GM19397 (cell line): ENCODE data around the gene APBA2.
"Not testable (repeated sequence)": the region's sequence is repeated elsewhere in the genome, so short reads cannot be mapped to it uniquely, and the experiment has no call there.

ENCODE experiments used
- ATAC-seq: cut with Tn5 transposase; IDR thresholded peaks from one replicate; pipeline ENCODE4 v1.9.1; 2021; ENCODE audit warnings: mild to moderate bottlenecking, moderate library complexity; ENCODE audit not compliant: unreplicated experiment

Gene APBA2

DNA sequence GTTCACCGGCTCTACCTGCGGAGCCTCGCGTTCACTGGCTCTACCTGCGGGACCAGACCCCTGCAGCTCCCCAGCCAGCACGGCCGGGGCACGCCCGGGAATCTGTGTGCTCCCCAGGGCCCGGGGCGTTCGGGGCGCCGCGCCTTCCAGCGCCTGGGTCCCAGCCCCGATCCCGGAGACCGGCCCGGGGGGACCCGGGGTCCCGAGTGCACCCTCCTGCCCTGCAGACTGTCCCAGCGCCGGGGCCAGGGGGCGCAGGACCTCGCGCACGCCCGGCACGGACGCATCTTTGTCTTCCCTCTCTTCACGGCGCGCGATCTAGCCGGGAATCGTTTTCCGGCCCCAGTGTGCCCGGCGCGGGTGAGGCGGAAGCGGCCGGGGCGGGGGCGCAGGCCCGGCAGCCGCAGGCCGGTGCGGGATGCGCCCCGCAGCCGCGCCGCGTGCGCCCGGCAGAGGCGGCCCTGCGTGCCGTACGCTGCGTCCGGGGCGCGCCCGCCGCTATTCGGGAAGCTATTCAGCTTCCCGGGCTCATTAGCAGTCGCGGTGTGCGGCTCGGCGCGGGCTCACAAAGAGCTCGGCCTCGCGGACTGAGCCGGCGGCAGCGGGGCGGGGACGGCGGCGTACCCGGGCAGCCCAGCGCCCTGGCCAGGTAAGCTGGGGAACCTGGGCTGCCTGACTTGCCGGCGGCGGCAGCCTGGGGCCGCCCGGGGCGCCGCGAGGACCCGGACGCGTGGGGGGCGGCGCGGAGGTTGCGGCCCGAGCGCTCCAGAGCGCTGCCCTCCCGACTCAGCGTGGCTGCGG lies at the start of gene APBA2:
Gene APBA2 (plus strand): TSS at position 345 of the 801 bp plus-strand sequence. CDS start 167,911 bp downstream, outside the sequence.
- ATAC-seq, result no peak

DNA sequence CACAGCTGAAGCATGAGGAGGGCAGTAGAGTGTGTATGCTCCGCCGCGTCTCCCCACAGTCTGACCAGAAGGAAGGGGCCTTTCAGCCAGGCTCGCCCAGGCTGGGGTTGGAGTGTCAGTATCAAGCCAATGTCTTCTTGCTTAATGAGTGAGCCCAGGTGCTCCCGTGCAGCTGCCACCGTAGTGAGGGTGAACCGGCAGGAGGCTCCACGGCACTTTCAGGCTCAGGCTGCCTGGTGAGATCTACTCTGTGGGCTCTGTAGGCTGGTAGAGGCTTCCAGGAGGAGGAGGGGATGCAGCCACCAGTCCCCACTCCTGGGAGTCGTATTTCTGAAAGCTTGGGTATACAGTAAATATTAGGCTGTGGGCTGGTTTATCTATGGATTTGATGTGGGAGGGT lies 45.5 kb upstream of the APBA2 start:
- not testable (repeated sequence) for ATAC-seq

DNA sequence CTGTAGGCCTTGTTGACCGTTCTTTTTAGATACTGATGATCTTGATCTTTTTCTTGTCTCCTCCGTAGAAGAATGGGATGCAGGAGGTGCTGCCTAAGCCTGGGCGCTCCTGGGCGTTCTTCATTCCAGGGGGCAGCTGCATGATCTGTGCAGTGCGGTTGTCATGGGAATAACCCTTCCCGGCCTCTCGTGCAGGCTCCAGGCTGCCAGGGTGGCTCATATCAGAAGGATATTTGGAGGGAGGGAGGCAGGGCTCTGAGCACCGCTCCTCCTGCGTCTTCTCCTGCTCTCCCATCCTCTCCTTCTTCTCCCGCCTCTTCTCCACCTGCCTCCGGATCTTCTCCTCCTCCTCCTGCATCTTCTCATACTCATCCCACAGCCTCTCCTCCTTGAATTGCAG lies 43.6 kb upstream of the APBA2 start:
- ATAC-seq, result not testable (repeated sequence)

DNA sequence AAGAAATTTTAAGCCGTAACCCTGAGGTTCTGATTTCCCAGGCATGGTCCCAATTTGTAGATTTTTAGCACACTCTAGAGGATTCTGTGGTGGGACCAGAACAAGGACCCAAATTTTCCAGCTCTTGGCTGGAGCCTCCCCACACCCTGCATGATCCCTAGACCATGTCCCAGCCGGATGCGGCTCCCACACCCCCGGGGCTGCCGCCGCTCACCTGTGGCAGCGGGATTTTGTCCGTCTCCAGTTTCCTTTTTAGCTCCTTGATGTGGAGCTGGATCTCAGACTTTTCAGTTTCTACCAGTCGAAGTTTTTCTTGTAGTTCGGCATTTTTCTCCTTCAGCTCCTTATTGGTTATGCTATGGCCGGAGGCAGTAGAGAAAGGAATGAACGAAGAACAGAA lies 42.3 kb upstream of the APBA2 start:
- ATAC-seq, result not testable (repeated sequence)

DNA sequence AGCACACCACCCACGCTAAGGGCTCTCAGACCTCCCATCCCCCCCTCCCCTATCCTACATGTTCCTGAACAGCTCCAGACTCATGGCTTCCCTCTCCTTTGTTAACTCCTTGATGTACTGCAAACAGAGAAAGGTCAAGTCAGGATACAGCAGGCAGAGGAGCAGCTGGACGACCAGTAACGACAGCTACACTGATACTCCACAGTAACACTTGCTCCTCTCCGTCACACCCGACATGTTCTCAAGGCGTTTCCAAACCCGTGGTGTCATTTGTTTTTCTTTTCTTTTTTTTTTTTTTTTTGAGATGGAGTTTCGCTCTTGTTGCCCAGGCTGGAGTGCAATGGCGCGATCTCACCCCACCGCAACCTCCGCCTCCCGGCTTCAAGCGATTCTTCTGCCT lies 41.6 kb upstream of the APBA2 start:
- not testable (repeated sequence) for ATAC-seq

DNA sequence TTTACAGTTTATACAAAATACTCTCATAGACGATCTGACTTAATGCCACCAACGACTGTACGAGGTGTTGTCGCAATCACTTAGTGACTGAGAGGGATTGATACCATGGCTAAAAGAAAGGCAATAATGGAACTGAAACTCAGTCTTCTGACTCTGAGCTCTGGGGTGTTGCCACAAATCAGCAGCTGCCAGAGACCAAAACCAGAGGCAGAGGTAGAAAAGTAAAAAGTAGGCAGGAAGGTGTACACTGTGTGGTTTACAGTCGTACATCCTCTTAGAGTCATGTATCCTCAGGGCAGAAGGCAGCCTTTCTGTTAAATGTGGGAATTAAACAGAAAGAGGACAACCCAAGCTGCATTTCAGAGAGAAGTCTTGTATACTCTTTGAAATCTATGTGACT lies 38.5 kb upstream of the APBA2 start:
- ATAC-seq, result not testable (repeated sequence)

DNA sequence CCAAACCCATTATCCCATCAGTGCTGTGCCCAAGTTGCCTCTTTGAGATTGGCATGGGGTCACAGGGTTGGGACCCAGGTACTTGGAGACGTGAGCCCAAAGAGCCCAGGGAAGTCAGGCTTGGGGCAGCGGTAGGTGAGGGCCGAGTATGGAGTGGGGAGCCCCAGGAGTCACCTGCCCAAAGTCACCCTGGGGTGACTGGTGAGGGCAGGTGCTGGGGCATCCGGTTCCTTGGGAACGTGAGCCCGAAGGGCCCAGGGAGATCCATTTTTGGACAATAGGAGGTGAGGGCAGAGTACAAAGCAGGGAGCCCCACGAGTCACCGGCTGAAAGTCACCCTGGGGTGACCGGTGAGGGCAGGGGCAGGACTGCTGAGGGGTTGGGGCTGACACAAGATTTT lies 37.8 kb upstream of the APBA2 start:
- not testable (repeated sequence) for ATAC-seq

DNA sequence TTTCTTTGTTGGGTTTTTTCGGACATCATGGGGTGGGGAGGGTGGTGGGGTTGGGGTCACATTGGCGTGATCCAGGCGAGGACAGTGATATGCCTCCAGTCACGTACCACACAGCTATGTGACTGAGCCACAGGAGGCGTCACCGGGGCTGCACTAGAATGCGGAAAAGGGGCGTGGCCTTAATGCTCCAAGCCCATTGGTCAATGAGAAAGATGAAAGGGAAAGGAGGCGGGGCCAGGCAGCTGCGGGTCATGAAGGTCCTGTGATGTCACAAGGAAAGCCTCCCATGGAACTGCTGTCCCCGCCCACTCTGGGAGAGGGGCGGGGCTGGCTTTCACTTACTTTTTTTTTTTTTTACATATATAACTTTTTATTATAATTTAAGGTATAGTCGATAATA lies 37.3 kb upstream of the APBA2 start, which contains the start of gene GOLGA6L7:
Gene GOLGA6L7 (minus strand): TSS at position 124 of the 400 bp plus-strand sequence. CDS start 95 bp downstream, at position 29.
- ATAC-seq, result not testable (repeated sequence)

DNA sequence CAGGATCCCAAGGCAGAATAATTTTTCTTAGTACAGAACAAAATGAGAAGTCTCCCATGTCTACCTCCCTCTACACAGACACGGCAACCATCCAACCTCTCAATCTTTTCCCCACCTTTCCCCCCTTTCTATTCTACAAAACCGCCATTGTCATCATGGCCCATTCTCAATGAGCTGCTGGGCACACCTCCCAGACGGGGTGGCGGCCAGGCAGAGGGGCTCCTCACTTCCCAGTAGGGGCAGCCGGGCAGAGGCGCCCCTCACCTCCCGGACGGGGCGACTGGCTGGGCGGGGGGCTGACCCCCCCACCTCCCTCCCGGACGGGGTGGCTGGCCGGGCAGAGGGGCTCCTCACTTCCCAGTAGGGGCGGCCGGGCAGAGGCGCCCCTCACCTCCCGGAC lies 36.5 kb upstream of the APBA2 start:
- not testable (repeated sequence) for ATAC-seq

DNA sequence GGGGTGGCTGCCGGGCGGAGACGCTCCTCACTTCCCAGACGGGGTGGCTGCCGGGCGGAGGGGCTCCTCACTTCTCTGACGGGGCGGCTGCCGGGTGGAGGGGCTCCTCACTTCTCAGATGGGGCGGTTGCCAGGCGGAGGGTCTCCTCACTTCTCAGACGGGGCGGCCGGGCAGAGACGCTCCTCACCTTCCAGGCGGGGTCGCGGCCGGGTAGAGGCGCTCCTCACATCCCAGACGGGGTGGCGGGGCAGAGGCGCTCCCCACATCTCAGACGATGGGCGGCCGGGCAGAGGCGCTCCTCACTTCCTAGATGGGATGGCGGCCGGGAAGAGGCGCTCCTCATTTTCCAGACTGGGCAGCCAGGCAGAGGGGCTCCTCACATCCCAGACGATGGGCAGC lies 36.0 kb upstream of the APBA2 start:
- not testable (repeated sequence) for ATAC-seq

DNA sequence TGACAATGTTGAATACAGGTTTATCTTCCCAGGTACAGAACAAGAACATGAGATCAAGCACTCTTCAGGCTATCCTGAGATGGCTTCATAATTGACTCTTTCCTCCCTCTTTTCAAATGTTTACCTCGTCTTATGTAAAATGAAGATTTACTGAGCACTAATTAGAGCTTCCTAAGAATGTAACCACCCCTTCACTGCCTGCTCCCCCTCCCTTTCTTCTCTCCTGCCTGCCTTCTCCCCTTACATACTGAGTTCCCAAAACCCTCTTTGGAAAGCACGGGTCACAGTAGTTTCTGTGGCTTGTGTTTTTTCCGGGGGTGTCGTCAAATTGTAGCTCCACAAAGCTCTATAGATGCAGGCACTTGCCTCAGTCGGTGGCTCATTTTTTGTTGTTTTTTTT lies 32.1 kb upstream of the APBA2 start:
- ATAC-seq, result not testable (repeated sequence)

DNA sequence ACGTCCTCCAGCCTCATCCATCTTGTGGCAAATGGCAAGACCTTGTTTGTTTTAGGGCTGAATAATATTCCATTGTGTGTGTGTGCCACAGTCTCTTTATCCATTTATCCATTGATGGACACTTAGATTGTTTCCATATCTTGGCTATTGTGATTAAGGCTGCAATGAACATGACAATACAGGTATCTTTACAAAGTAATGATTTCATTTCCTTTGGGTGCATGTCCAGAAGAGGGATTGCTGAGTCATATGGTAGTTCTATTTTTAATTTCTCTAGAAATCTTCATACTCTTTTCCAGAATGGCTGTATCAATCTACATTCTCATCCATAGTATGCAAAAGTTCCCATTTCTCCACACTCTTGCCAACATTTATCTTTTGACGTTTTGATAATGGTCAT lies 31.2 kb upstream of the APBA2 start:
- not testable (repeated sequence) for ATAC-seq

DNA sequence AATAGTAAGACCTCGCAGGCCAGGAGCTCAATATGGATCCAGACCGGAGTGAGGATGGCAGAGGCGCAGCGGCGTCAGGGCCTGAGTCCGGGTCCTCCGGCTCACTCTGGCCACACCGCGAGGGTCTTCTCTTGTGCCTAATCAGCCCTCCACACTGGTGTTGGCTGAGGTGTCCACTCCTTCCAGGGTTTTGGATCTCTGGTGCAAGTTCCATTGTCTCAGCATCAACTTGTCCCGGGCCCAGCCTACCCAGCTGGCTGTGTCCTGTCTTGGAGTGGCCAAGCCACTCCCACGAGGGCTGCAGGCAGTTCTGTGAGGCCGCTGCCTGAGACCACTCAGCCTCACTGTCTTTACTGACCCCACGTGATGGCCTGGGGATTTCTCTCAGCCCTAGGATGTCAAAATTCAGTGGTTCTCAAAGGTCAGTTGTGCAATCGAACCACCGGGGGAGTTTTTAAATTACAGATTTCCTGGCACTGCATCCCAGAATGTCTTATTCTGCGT lies 24.7 kb upstream of the APBA2 start:
- no peak for ATAC-seq

DNA sequence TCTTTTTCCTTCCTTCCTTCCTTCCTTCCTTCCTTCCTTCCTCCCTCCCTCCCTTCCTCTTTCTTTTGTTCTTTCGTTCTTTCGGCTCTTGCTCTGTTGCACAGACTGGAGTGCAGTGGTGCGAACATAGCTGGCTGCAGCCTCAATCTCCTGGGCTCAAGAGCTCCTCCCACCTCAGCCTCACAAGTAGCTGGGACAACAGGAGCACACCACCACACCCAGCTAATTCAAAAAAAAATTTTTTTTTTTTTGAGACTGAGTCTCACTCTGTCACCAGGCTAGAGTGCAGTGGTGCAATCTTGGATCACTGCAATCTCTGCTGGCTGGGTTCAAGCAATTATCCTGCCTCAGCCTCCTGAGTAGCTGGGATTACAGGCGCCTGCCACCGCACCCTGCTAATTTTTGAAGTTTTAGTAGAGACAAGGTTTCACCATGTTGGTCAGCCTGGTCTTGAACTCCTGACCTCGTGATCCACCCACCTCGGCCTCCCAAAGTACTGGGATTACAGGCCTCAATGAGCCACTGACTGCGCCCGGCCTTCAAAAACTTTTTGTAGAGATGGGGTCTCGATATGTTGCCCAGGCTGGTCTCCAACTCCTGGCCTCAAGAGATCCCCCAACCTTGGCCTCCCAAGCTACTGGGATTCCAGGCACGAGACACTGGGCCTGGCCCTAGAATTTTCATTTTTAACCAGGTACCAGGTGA lies 24.0 kb upstream of the APBA2 start:
- not testable (repeated sequence) for ATAC-seq

DNA sequence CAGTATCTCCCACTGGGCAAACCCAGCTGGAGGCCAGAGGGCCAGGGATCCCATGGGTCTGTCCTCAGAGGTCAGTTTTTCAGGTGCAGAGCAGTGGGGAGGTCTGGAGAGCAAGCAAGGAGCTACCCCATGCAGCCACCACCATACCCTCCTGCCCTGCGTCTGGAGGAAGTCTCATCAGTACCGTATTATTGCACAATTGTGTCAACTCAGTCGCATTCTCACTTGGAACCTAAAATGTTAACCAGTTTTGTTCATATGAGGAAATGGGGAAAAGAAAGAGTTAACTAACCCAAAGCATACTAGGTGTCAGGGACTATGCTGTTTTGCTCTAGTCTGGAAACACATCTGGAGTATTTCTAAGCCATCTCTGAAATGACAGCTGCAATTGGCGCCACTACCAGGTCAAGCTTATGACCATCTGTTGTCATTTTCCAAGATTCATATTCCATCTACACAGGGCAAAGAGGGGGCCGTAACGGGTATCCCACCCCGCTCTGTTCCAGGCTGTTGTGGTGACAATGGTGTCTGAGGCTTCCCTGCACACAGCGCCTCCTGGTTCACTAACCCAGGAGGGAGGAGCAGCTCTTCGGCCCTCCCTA lies 16.9 kb upstream of the APBA2 start:
- ATAC-seq, result no peak

DNA sequence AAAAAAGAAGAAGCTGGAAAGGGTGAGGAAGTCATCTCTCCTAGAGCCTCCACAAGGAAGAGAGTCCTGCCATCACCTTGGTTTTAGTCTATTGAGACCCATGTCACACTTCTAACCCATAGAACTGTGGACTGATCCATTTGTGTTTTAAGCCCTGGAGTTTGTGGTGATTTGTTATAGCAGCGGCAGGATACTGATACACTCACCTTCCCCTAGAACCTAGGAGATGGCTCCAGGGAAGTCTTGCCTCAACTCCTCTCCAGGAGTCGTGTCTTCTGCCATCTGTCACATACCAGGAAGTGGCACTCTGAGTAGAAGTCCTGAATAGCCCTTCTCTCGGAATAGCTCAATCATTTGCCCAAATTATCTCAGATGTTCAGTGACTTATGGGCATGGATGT lies 14.6 kb upstream of the APBA2 start:
- ATAC-seq, result no peak

DNA sequence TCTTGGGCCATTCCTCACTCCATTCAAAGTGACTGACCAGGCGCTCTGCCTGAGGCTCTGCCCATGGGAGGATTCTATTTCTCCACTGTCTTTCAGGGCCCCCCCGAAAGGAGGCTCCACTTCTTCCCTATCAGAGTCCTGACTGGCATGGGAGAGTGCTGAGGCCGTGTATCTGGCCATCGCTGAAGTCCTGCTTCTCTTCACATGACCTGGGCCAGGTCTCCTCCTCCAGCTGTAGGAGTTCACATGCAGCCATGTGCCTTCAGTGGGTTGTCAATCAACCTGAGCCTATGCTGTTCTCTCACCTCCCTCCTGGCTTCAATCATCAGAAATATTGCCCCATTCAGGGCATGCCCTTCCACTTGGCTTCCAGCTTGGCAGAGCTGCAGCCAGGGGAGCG lies 12.8 kb upstream of the APBA2 start:
- no peak for ATAC-seq

DNA sequence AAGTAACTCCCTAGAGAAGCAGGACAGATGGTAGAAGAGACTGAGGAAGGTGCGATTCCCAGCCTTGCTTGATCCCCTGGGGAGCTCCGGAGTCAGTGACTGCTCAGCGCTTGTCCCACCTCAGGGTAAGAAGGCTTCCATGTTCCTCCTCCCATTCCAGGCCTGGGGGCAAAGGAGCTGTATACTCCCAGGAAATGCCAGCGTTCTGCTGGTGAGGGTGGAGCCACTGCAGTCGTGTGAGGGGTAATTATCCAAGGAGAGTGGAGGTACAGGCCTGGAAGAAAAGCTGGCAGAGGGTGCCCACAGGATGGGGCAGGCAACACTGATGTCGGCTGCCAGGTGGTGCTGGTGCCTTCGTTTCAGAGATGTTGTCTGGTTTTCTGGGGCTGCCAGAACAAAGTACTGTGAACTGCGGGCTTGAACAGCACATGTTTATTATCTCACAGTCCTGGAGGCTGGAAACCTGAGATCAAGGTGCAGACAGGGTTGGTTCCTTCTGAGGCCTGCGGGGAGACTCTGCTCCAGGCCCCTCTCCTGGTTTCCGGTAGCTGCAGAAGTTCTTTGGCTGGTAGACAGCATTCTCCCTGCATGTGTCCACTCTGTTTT lies 12.1 kb upstream of the APBA2 start:
- no peak for ATAC-seq

DNA sequence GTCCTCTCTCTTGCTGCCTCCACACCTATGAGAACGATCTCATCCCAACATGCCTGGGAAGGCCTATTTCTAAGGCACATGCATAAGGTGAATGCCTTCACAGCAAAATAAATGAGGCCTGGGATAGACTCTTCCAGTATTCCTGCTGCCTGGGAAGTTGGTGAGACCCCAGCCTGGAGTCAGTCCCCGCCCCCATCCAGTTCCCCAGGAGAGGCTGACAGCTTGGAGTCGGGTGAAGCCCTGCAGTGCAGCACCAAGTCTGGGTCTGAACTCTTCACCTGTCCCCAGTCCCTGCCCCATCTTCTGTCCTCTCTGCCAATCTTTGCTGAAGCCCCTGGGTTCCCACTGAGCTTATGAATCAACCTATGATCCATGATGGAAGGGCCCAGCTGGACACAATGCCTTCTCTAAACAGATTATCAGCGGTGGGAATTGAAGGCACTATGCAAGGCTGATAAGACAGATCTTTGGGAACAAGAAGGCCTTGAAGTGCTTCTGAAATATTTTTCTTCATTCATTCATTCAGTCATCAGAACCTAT lies 10.2 kb upstream of the APBA2 start:
- ATAC-seq, result no peak

DNA sequence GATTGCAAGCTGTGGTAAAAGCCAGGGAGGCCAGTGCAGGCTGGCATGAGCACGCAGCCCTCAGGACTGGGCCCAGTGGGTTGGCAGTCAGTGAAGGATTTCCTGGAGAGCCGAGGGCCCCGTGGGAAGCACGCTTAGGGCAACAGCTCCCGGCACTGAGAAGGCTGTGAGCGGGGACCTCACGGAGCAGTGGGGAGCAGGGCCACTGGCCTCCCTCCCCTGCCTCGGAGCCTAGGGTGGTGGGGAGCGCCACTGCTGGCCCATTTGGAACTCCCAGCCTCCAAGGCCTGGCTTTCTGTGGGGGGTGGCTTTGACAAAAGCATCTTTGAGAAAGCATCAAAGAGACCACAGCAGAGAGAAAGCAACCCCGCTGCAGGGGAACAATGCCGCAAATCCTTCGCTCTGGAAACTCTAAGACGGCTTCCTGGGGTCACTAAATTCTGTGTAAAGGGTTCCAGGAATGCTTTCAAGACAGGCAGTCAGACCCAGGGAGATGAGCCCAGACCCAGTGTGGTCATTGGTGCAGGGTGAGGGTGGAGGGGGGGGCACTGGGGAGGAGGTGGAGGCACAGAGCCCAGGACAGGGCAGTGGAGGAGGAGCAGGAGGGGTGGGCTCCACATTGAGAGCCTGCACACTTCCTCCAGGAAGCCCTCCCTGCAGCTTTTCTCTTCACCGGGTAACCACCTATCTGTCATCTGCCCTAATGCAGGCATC lies 9.5 kb upstream of the APBA2 start:
- no peak for ATAC-seq
